ENCODE results near the gene LCE3C. TPM values are rescaled to one million over a fixed set of nuclear protein-coding genes. Genes with fewer than 3 reads are reported as not detected.

Gene LCE3C, protein sequence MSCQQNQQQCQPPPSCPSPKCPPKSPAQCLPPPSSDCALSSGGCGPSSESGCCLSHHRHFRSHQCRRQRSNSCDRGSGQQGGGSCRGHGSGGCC
- not detected in 2 replicates for total RNA-seq
- not detected in 2 replicates for polyA plus RNA-seq

DNA sequence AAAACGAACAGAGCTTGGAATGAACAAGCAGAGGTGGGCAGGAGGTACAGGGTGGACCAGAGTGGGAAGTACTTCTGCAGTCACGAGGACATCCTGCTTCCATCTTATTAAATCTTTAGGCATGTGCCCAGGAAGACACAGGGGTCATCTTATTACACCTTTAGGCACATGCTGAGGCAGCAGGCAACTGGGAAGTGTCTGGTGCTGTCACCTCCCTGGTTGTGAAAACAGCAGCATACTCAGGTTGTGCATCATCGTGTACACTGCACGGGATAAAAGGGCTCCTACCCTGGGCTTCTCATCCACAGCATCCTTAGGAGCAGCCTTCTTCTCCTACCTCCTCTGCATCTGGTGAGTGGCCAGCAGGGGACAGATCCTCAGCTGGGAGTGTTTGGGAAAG is at the start of gene LCE3C:
Gene LCE3C (plus strand): TSS at position 301 of the 400 bp plus-strand sequence. CDS start 498 bp downstream, outside the sequence.
- Histone ChIP-seq H3K27me3 (no peaks in the 10 kb centered on the region), H4K20me1 (ENCODE audit: insufficient read depth, poor library complexity, severe bottlenecking) (no peaks in the 10 kb centered on the region), H3K79me2 (no peaks in the 10 kb centered on the region), H3K36me3 (replicated peaks; ENCODE audit: insufficient read depth, low read depth) (no peaks in the 10 kb centered on the region), H3K4me2 (no peak within 1 kb of the TSS), H3K4me3 (no peak within 1 kb of the TSS), H3K9me2 (replicated peaks; ENCODE audit: insufficient read depth) (no peaks in the 10 kb centered on the region), H3K27ac (no peak within 1 kb of the TSS), H3K4me1 (ENCODE audit: insufficient read depth) (no peaks in the 10 kb centered on the region), H3K9me3 (ENCODE audit: low read depth) (no peaks in the 10 kb centered on the region), H2AFZ (no peak within 1 kb of the TSS)
- WGBS (ENCODE audit: low lambda C conversion rate, missing lambda C conversion rate): 49% methylated on average over 4 of the region's 4 CpGs
- DNase-seq (ENCODE audit: low spot score): no peak
- TF ChIP-seq EZH2phosphoT487 (IDR thresholded peaks at IDR 0.05; ENCODE audit: low read depth, severe bottlenecking, unreplicated experiment): no peak
- TF ChIP-seq EZH2 (IDR thresholded peaks at IDR 0.05; ENCODE audit: borderline replicate concordance): no peak
- TF ChIP-seq, protein P1, sequence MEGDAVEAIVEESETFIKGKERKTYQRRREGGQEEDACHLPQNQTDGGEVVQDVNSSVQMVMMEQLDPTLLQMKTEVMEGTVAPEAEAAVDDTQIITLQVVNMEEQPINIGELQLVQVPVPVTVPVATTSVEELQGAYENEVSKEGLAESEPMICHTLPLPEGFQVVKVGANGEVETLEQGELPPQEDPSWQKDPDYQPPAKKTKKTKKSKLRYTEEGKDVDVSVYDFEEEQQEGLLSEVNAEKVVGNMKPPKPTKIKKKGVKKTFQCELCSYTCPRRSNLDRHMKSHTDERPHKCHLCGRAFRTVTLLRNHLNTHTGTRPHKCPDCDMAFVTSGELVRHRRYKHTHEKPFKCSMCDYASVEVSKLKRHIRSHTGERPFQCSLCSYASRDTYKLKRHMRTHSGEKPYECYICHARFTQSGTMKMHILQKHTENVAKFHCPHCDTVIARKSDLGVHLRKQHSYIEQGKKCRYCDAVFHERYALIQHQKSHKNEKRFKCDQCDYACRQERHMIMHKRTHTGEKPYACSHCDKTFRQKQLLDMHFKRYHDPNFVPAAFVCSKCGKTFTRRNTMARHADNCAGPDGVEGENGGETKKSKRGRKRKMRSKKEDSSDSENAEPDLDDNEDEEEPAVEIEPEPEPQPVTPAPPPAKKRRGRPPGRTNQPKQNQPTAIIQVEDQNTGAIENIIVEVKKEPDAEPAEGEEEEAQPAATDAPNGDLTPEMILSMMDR (IDR thresholded peaks at IDR 0.05; ENCODE audit: poor library complexity): no peak

DNA sequence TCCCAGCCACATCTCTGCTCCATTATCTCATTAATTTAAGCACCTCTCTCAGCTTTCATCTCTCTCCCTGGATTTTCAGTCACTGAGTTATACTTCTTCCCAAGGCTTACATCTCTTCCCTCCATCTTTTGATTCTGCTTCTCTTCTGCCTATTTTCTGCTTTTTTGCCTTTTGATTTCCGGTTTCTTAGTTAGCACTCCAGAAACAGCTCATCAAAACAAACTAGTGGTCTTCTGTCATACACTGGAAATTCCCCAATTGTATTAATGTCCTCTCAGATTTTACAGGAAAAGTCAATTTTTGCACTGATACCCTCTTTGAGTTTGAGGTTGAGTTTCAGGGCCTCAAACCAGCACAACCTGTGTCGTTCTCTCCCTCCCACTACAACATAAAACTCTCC is 34.9 kb upstream of the LCE3C start:
- H3K9me3 ChIP-seq (ENCODE audit: low read depth): no peaks in the 10 kb centered on the region
- H3K27ac ChIP-seq: no peak overlapping the region
- H2AFZ ChIP-seq: no peak overlapping the region
- H3K79me2 ChIP-seq: no peaks in the 10 kb centered on the region
- H3K4me2 ChIP-seq: no peak overlapping the region
- TF ChIP-seq EZH2 (IDR thresholded peaks at IDR 0.05; ENCODE audit: borderline replicate concordance) (no peak), EZH2phosphoT487 (IDR thresholded peaks at IDR 0.05; ENCODE audit: low read depth, severe bottlenecking, unreplicated experiment) (no peak)
- TF ChIP-seq, protein P1 (IDR thresholded peaks at IDR 0.05; ENCODE audit: poor library complexity): no peak
- no peak for DNase-seq (ENCODE audit: low spot score)
- no peaks in the 10 kb centered on the region for H4K20me1 ChIP-seq (ENCODE audit: insufficient read depth, poor library complexity, severe bottlenecking)
- no peaks in the 10 kb centered on the region for H3K27me3 ChIP-seq
- H3K4me1 ChIP-seq (ENCODE audit: insufficient read depth): no peaks in the 10 kb centered on the region
- H3K4me3 ChIP-seq: no peak overlapping the region
- H3K36me3 ChIP-seq (replicated peaks; ENCODE audit: insufficient read depth, low read depth): no peaks in the 10 kb centered on the region
- 48% methylated on average over 2 of the region's 2 CpGs for WGBS (ENCODE audit: low lambda C conversion rate, missing lambda C conversion rate)
- no peaks in the 10 kb centered on the region for H3K9me2 ChIP-seq (replicated peaks; ENCODE audit: insufficient read depth)

DNA sequence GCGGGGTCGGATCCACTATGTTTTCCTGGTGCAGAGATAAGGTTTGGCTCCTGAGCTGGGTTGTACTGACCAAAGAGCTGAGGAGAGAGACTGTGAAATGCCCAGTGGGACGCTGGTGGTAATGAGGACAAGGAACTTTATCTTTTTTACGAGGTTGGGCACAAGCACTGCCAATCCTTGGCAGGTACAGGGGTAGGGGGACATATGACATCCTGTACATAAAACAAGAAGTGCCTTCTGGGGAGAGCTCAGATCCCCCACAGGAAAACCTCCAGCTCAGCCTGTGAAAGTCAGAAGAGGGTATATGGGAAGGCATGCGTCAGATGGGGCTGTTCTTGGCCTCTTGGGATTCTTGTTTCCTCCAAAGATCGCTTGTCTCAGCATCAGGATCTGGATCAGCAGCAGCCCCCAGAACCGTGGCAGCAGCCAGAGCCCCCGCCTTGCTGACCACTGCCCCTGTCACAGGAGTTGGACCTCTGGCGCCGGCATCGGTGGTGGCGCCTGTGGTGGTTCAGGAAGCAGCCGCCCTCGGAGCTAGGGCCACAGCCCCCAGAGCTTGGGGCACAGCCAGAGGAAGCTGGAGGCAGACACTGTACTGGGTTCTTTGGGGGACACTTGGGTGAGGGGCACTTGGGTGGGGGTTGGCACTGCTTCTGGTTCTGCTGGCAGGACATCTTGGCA is 34.4 kb upstream of the LCE3C start:
- H3K4me1 ChIP-seq (ENCODE audit: insufficient read depth): no peaks in the 10 kb centered on the region
- no peak overlapping the region for H2AFZ ChIP-seq
- WGBS (ENCODE audit: low lambda C conversion rate, missing lambda C conversion rate): 65% methylated on average over 13 of the region's 14 CpGs
- no peak overlapping the region for H3K4me3 ChIP-seq
- no peak overlapping the region for H3K27ac ChIP-seq
- no peaks in the 10 kb centered on the region for H3K9me2 ChIP-seq (replicated peaks; ENCODE audit: insufficient read depth)
- H3K36me3 ChIP-seq (replicated peaks; ENCODE audit: insufficient read depth, low read depth): no peaks in the 10 kb centered on the region
- no peaks in the 10 kb centered on the region for H3K27me3 ChIP-seq
- H3K4me2 ChIP-seq: no peak overlapping the region
- no peaks in the 10 kb centered on the region for H3K9me3 ChIP-seq (ENCODE audit: low read depth)
- no peaks in the 10 kb centered on the region for H4K20me1 ChIP-seq (ENCODE audit: insufficient read depth, poor library complexity, severe bottlenecking)
- TF ChIP-seq, protein P1 (IDR thresholded peaks at IDR 0.05; ENCODE audit: poor library complexity): no peak
- TF ChIP-seq EZH2phosphoT487 (IDR thresholded peaks at IDR 0.05; ENCODE audit: low read depth, severe bottlenecking, unreplicated experiment) (no peak), EZH2 (IDR thresholded peaks at IDR 0.05; ENCODE audit: borderline replicate concordance) (no peak)
- H3K79me2 ChIP-seq: no peaks in the 10 kb centered on the region
- no peak for DNase-seq (ENCODE audit: low spot score)

All from hepatocyte (in vitro differentiated cells).